Limb (tissue), 2 donors: ENCODE results near the gene TYW3.

Source experiments
- DNase-seq, 2 donors: peaks; one replicate each; pipeline ENCODE4 v3.0.0-alpha.2; 2016; ENCODE audit errors: extremely low spot score in 2 of 2

The TYW3 gene, protein sequence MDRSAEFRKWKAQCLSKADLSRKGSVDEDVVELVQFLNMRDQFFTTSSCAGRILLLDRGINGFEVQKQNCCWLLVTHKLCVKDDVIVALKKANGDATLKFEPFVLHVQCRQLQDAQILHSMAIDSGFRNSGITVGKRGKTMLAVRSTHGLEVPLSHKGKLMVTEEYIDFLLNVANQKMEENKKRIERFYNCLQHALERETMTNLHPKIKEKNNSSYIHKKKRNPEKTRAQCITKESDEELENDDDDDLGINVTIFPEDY

DNA sequence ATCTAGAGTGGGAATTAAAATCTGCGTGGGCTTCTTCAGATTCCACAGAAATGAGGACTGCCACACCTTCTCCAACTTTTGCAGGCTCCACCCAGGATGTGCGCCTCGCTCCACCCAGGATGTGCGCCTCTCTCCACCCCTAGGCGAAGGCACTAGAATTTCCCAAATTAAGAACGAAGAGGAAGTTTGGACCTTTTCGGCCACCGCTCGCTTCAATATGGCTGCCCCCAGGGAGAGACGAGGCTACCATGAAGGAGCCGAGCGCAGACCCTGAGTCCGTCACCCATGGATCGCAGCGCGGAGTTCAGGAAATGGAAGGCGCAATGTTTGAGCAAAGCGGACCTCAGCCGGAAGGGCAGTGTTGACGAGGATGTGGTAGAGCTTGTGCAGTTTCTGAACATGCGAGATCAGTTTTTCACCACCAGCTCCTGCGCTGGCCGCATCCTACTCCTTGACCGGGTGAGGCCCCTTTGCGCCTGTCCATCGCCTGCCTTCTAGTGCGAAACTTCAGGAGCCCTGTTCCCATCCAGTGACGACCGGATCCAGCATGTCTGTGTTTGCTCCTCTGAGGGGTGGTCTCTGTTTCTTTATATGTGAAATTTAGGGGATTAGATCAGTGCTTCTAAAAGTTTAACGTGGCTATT lies at the start of gene TYW3, which contains the start of gene CRYZ:
TYW3 (plus strand) TSS at position 193 of the 644 bp plus-strand sequence; CDS start at position 286, 93 bp downstream.
CRYZ (minus strand) TSS at position 91 of the 644 bp plus-strand sequence. CDS start 8,229 bp downstream, outside the sequence.
- DNase-seq = peak; percentile 92 to 95

DNA sequence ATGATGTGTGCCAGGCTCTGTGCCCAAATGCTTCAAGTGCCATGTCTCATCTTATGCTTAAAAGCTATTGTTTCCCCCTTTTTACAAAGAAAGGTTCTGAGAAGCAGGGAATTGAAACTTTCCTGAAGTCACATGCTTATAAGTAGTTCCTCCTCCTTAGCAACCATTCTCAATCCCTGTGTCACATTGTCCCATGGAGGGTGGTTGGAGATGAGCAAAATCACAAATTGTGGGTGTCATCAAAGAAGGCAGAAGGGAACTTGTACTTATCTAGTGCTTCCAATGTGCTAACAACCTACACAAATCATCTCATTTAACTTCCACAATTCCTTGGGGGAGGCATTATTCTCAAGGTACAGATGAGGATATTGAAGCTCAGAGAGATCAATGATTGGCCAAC lies 49.3 kb upstream of the TYW3 start:
- DNase-seq = no peak

DNA sequence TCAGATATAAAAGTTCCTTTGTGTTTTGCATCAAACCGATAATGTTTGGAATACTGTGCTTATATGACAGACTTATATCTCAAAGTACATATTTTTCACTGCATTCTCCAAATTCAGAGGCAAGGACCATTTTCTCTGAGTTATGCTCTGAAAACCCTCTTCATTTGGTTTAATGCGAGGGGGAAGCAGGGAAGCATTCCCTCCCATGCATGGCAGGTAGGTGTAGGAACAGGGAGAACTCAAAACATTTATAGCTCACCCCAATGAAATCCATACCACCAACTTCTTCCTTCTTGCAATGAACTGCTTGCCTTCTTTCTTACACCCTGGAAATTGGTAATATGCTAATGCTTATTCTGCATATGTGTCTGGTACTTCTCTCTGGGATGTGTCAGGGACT lies 48.7 kb upstream of the TYW3 start:
- DNase-seq = no peak

DNA sequence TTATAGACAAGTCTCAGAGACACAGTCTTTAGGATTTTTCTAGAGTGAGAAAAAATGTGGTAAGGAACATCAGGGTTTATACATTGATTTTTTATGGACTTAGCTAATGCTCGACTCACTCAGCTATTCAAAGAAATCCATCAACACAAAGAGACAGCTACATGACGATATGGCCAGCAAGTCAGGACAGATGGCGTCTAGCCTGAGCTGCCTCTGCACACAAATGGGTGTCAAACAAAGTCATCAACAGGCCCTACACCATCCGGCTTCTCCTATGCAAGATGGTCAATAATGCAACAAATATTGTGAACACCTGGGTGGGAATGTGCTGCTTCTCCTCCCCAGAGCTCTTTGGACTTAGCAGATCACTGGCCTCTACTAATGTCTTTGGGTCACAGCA lies 46.0 kb upstream of the TYW3 start:
- no peak for DNase-seq

DNA sequence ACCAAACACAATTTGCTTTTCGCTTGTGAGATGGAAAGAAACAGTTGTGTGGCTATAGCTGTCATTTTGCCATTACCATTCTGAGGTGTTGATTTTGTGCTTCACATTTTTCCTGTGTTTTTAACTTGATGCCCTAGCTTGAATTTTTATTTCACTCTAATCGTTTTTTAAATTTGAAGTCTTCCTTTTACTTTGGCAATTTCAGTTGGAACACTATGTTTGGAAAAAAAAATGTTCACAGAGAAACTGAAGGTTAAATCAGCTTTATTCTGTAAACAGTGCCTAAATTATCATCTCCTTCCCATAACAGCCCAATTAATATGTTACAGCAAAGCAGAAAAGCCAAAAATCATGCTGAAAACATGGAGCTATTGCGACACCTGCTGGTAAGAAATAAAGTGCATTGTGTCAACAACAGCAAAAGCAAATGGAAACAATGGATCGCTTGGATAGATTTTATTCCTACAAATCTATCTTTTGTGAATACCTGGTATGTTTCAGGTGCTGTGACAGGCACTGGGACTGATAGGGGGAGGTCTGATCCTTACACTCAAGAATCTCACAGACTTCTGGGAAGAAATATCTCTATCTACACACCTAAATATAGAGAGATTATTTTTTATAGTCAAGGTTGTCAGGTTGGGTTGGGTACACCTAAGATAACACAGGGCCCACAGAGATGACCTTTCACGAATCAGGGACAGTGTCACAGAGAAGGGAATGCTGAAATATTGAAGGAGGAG lies 43.2 kb upstream of the TYW3 start:
- peak; percentile 46 to 52 for DNase-seq

DNA sequence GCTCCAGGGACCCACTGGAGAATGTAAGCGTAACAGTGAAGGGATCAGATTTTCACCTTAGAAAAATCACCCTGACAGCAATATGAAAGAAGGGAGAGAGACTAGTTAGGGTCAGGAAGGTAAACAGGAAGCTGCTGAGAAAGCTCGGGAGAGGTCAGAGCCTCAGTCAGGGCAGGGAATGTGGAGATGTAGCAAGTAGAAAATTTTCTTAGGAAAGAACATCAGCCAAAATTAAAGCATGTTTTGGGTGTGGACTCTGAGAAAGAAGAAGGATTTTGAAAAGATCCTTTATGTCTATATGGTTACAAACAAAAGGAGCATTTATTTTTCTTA lies 42.6 kb upstream of the TYW3 start:
- DNase-seq = no peak

DNA sequence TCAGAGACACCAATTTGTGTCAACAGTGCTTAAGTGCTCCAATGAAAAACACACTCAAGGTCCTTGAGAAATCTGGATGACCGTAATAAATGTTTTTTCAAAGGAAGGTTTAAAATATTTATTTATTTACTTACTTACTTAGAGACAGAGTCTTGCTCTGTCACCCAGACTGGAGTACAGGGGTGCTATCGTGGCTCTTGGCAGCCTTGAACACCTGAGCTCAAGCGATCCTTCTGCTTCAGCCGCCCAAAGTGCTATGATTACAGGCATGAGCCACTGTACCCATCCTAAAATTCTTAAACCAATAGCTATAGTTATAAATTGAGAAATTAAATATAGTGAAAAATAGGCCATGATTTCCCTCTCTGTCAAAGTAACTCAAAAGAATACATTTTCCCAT lies 42.0 kb upstream of the TYW3 start:
- DNase-seq = no peak

DNA sequence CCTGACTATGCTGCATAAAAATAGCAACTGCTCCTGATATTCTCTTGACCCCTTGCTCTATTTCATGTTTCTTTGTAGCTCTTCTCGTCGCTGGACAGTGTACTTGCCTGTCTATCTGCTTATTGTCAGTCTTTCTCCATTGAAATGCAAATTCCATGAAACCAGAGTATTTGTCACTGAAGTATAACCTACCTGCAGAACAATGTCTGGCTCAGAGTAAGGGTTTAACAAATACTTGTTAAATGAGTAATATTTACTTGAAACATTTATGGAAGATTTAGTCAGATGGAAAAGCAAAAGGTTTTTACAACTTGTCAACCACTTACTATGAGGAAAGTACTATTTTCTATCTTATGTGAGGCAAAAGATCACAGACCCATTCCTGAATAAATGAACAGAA lies 39.5 kb upstream of the TYW3 start:
- DNase-seq = no peak

DNA sequence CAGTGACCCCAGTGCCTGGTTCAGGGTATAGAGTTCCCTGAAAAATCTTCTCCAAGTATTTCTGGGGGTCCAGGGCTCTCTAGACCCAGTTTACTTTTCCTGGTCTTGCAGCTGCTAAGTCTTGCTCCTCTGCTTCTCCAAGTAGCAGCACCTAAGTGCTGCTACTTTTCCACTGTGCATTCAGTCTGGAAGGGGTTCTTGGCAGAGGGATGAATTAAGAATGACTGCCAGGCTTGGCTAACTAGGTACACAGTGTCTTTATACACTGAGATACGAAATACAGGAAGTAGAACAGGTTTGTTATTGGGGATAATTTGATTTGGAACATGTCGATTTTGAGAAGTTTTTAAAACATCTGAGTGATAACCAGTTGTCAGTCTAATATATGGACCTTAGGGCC lies 35.1 kb upstream of the TYW3 start:
- no peak for DNase-seq

DNA sequence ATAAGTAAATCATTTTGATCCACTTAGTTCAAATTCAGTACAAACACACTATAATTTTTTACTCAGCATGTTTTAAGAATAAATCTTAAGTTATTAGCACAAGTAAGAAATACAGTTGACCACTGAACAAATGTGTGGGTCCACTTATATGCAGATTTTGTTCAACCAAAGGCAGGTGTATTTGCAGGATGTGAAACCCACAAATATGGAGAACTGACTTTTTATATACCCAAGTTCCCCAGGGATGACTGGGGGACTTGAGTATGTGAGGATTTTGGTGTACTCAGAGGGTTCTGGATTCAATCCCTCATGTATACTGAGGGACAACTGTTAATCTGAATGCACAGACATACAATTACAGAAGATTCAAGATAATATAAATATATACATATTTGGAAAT lies 33.6 kb upstream of the TYW3 start:
- no peak for DNase-seq

DNA sequence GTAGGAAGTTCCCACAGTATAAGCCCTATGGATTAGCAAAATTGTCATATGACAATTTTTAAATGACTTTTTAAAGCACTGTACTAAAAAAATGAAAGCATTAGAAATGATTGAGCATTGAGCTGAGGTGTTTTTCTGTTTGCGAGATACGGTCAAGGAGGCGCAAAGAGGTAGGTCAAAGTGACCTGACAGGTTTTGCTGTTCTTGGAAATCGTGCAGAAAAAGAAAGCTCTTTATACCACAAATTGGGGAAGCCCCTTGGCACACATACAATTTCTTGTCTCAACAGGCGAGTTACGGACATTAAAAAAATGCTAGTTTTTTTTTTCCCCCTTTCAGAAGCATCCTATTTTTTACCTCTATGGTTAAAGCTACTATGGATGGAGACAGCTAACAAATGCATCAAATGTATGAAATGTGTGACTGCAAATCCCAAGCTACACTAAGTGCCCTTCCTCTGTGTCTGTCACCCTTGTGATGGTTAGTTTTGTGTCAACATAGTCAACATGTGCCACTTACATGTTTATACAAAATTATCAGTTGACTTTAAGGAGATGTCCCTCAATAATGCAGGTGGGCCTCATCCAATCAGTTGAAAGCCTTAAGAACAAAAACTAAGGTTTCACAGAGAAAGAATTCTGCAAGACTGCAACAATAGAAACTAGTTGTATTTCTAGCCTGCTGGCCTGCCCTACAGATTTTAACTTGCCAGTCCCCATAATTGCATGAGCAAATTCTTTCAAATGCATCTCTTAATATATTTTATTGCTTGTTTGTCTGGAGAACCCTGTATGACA lies 29.4 kb upstream of the TYW3 start:
- no peak for DNase-seq

DNA sequence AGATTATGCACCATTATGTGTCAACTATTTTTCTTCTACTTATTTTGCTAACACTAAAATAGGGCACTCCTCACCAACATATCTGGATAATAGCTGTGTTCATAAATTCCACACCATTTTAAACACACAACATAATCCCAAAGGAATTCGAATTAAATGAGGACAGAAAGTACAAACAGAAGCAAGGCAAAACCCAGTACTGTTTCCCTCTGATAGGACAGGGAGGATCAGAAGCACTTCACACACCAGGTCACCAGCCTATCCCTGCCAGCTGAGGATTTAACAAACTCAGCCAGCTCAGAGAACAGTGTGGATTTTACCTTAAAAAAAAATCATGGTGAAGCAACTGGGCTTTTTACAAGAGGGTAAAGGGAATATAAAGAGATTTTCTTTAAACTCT lies 20.1 kb upstream of the TYW3 start:
- no peak for DNase-seq

DNA sequence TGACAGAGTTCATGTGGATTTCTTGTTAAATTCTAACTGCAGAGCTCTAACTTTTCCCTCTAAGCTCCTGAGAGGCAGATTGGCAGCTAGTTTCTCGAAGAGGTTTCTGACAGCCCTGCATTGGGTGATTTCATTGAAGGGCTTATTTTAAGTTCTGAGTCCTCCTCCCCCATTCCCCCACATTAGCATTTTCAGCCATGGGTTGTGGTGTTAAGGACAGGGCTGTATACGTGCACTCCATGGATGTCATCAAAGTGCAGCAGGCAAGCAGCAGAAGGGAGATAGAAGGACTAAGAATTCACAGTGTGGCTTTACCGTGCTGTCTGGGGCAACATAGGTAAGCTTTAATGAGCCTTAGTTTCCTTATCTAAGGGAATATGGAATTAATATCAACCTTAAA lies 19.1 kb upstream of the TYW3 start:
- no peak for DNase-seq

DNA sequence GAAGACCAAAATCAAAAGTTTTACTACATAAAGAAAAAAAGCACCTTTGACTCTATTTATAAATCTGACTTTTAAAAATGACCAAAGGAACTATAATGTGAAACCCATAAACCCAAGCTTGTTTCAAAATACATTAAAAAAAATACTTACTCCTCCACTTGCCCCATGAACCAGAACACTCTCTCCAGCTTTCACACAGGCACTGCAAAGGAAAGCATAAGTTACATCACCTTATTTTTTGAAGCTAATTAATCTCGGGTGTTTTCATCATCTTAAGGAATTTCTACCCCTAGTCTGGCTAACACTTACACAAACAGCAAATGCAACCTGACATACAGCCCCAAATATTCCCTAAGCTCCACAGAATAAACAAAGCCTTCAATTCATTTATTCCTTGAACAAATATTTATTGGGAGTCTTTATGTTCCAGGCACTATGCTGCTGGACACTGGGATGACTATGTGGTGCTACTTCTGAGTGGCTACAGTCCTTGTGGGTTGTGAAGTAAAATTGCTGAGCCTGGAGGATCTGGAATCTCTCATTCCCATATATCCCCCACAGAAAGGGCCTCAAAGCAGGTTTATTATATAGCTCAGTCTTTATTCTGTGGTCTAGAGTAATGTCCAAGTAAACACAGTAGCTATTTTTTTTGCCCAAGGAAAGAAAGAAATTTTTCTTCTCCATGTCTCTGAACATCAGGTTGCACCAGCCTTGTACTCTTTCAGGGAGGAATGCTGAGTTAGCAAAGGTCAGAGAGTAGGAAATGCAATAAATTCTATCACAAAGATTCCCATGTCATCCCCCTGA lies 18.3 kb upstream of the TYW3 start:
- DNase-seq = no peak

DNA sequence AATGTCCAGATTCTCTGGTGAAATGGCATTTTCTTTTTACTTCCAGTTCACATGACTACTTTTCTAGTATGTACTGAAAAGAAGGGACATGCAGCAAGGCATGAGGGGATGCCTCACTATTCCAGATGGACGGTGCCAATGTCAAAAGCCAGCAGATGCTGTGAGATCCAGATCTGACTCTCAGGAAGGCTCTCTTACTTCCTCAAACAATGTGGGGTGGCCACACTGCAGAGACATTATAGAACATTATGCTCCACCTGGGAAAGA lies 17.8 kb upstream of the TYW3 start:
- DNase-seq = no peak

DNA sequence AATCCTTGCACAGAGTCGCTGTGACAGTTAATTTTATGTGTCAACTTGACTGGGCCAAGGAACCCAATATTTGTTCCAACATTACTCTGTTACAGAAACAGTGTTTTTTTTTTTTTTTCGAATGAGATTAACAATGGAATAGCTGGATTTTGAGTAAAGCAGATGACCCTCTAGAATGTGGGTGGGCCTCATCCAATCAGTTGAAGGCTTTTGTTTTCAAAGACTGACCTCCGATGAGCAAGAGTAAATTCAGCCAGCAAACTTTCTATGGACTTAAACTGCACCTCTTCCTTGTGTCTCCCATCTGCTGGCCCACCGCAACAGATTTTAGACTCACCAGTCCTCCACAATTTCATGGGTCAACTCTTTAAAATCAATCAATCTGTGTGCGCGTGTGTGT lies 17.1 kb upstream of the TYW3 start:
- no peak for DNase-seq

DNA sequence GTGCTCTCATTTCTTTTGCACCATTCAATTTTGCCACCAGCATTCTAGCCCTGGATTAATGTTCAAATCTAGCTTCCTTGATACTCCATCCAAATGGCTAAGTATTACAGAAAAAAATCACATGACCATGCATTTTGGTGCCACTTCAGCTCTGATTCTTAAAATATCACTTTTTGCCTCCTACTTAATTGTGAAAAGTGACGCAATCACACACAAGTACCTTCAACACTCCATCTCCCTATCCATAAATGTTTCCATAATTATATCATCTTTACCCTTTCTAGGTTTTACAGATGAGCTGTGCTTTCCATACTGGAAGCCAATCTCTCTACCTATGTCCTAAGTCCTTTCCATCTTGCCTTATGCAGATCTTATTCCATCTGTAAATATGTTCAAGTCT lies 16.1 kb upstream of the TYW3 start:
- DNase-seq = no peak

DNA sequence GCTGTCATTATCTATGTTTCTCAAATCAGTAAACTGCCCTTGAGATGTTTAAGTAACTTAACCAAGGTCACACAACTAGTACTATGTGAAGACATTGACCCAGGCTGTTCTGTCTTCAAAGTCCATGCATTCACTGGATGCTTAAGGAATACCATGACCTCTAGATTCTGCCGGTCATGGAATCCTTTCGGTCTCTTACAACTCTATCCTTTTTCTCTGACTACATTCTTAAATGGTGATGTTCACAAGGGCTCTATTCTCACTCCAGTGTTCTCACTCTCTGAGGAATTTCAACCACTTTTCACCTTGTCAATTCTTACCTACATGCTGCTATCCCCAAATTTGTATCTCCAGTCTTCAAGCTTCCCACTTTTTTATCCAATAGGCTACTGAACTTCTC lies 15.3 kb upstream of the TYW3 start:
- DNase-seq = no peak

DNA sequence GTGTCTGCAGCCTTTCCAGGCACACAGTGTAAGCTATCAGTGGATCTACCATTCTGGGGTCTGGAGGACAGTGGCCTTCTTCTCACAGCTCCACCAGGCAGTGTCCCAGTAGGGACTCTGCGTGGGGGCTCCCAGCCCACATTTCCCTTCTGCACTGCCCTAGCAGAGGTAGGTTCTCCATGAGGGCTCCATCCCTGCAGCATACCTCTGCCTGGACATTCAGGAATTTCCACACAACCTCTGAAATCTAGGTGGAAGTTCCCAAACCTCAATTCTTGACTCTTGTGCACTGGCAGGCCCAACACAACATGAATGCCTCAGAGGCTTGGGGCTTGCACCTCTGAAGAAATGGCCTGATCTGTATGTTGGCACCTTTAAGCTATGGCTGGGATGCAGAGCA lies 6.9 kb upstream of the TYW3 start:
- DNase-seq = no peak

DNA sequence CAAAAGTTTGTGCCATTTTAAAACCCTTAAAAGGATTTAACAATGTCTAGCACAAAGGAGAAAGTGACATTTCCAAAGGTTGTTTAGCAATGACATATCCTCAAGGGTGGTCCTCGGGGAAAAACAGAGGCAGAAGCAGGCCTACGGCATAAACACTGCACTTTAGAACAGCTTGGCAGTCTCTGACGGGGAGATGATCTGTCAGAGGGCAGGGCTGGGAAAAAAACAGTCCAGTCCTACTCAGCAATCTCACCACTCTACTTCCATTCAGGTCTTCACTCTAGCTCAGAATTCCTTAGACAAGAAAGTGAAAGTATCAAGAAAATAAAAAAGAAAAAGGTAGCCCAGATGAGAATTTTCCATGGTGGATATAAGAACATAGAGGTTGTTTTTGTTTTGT lies 4.2 kb upstream of the TYW3 start:
- DNase-seq = no peak

DNA sequence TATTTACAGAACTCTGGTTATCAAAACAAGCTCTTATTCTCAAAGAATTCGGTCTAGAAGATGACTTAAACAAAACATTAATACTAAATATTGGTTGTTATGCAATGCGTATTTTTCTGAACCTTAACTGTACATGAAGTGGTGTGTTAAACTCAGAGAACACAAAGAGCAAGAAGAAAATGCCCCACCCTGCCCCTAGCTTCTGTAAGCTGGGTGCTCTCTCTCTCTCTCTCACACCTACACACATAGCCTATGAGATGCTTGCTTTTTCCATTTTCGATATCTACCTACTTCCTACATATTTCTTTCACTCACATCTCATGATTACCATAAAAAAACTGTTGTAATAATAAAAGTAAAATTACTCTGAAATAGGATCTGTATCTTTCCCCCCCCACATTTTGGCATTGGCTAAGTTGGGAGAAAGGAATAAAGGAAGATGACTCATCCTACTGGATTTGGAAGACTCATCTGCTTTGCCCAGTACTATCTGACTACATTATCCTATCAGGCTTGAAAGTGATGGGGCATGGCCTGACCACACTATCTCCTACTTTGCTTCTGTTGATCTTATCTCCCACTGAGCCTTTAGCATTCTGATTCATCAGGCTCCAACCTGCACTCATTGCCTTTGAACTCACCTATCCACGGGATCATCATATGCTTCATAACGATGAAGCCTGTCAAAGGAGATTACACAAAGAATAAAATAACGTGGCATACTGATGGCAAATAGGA lies 3.0 kb upstream of the TYW3 start:
- no peak for DNase-seq
